Measurements from ENCODE around the gene PRPH2.
A peak's percentile ranks its signal among the peaks of the same experiment; 100 is the strongest.

The PRPH2 gene

DNA sequence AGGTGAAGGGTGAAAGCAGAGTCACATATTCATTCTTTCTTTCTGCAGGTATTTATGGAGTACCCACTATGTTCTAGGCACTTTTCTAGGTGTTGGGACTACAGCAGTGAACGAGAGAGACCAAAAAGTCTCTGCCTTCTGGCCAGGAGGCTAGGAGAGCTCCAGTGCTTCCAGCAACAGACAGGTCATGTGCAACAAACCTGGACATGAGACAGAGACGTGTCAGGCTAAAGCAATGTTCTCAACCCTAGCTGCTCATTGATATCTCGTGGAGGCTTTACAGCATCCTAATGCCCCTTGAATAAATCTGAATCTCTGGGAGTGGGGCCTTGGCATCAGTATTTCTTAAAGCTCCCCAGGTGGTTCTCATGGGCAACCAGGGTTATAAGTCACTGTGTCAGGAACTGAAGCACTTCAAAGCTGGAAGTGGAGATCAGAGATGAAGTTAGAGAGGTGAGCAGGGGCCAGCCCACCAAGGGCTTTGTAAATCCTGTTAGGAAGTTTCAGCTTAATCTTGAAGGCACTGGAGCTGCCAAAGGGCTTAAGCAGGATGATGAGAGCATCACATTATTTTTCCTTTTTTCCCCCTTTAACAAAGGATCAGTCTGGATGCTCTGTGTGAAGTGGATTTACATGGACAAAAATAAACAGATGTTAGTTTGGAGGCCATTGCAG, 36.5 kb upstream of the PRPH2 start:
- Histone ChIP-seq H3K4me3 (ENCODE audit: low read depth in 1 of 2, low read length in 2 of 2) (no peak overlapping the region), H3K4me1 (ENCODE audit: control insufficient read depth in 1 of 2, insufficient read depth in 2 of 2, low read length in 2 of 2) (peaks cover 0 to 11% of the 10 kb centered on the region in 2 donors), H3K36me3 (ENCODE audit: control insufficient read depth in 1 of 2, insufficient read depth in 2 of 2, low read length in 2 of 2) (peaks cover 0 to 4% of the 10 kb centered on the region in 2 donors), H3K27me3 (ENCODE audit: control insufficient read depth in 1 of 2, insufficient read depth in 2 of 2, low read length in 2 of 2) (no peaks in the 10 kb centered on the region), H3K9ac (ENCODE audit: low read depth in 1 of 2, low read length in 2 of 2) (no peak overlapping the region), H3K9me3 (ENCODE audit: control insufficient read depth in 1 of 2, low read length in 2 of 2) (no peaks in the 10 kb centered on the region), H3K27ac (ENCODE audit: low read depth, low read length) (no peak overlapping the region)

- Histone ChIP-seq H3K4me3 (ENCODE audit: low read depth in 1 of 2, low read length in 2 of 2) (no peak overlapping the region), H3K27ac (ENCODE audit: low read depth, low read length) (no peak overlapping the region), H3K9ac (ENCODE audit: low read depth in 1 of 2, low read length in 2 of 2) (no peak overlapping the region), H3K4me1 (ENCODE audit: control insufficient read depth in 1 of 2, insufficient read depth in 2 of 2, low read length in 2 of 2) (no peaks in the 10 kb centered on the region), H3K36me3 (ENCODE audit: control insufficient read depth in 1 of 2, insufficient read depth in 2 of 2, low read length in 2 of 2) (peaks cover 0 to 4% of the 10 kb centered on the region in 2 donors), H3K9me3 (ENCODE audit: control insufficient read depth in 1 of 2, low read length in 2 of 2) (no peaks in the 10 kb centered on the region), H3K27me3 (ENCODE audit: control insufficient read depth in 1 of 2, insufficient read depth in 2 of 2, low read length in 2 of 2) (no peaks in the 10 kb centered on the region)
Measured at GRCh38 chr6:42756722-42757121, 34.3 kb upstream of the PRPH2 start.

- Histone ChIP-seq H3K4me1 (ENCODE audit: control insufficient read depth in 1 of 2, insufficient read depth in 2 of 2, low read length in 2 of 2) (no peaks in the 10 kb centered on the region), H3K9ac (ENCODE audit: low read depth in 1 of 2, low read length in 2 of 2) (no peak overlapping the region), H3K36me3 (ENCODE audit: control insufficient read depth in 1 of 2, insufficient read depth in 2 of 2, low read length in 2 of 2) (peaks cover 0 to 4% of the 10 kb centered on the region in 2 donors), H3K4me3 (ENCODE audit: low read depth in 1 of 2, low read length in 2 of 2) (no peak overlapping the region), H3K27ac (ENCODE audit: low read depth, low read length) (no peak overlapping the region), H3K27me3 (ENCODE audit: control insufficient read depth in 1 of 2, insufficient read depth in 2 of 2, low read length in 2 of 2) (no peaks in the 10 kb centered on the region), H3K9me3 (ENCODE audit: control insufficient read depth in 1 of 2, low read length in 2 of 2) (no peaks in the 10 kb centered on the region)
Measured at GRCh38 chr6:42754759-42755158, 32.4 kb upstream of the PRPH2 start.

- H3K9me3 ChIP-seq (ENCODE audit: control insufficient read depth in 1 of 2, low read length in 2 of 2) = no peaks in the 10 kb centered on the region
- H3K4me3 ChIP-seq (ENCODE audit: low read depth in 1 of 2, low read length in 2 of 2) = no peak overlapping the region
- H3K9ac ChIP-seq (ENCODE audit: low read depth in 1 of 2, low read length in 2 of 2) = no peak overlapping the region
- H3K36me3 ChIP-seq (ENCODE audit: control insufficient read depth in 1 of 2, insufficient read depth in 2 of 2, low read length in 2 of 2) = no peaks in the 10 kb centered on the region
- H3K27ac ChIP-seq (ENCODE audit: low read depth, low read length) = no peak overlapping the region
- no peaks in the 10 kb centered on the region for H3K27me3 ChIP-seq (ENCODE audit: control insufficient read depth in 1 of 2, insufficient read depth in 2 of 2, low read length in 2 of 2)
- peaks cover 5 to 7% of the 10 kb centered on the region in 2 donors for H3K4me1 ChIP-seq (ENCODE audit: control insufficient read depth in 1 of 2, insufficient read depth in 2 of 2, low read length in 2 of 2)
Measured at GRCh38 chr6:42751055-42751454, 28.7 kb upstream of the PRPH2 start.

DNA sequence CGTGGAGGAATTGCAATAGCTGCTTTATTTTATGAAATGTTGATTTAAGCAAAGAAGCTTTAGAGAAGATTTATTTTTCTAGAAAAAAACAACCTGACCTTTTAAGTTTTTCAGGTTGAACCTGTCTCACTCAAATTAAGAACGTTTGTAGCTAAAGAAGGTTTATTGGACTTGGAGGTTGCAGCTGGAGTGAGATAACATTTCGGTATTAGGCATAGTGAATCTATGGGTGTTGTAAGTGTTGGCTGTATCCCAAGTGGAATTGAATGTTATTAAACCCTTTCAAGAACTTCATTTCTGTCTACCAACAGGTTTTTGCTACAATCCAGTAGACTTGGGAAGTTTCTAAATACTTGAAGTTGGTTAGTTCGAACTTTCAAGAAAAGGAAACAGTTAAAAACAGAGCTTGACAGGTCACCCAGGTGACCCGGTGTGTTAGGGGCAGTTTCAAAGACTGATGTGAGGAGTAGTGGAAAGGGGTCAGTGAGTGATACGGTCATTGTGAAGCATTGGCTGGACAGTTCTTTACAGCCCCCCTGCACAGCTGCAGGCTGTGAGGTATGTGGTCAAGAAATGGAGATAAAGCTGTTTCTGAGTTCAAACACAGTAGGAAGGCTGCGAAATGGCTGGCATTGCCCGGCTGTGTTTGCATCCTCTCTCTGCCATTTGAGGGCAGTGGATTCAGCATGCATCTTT, 26.0 kb upstream of the PRPH2 start:
- Histone ChIP-seq H3K9me3 (ENCODE audit: control insufficient read depth in 1 of 2, low read length in 2 of 2) (no peaks in the 10 kb centered on the region), H3K27ac (ENCODE audit: low read depth, low read length) (no peak overlapping the region), H3K9ac (ENCODE audit: low read depth in 1 of 2, low read length in 2 of 2) (no peak overlapping the region), H3K4me1 (ENCODE audit: control insufficient read depth in 1 of 2, insufficient read depth in 2 of 2, low read length in 2 of 2) (peaks cover 15 to 17% of the 10 kb centered on the region in 2 donors), H3K4me3 (ENCODE audit: low read depth in 1 of 2, low read length in 2 of 2) (peak overlapping the region in 1 of 2 donors; percentile 89), H3K27me3 (ENCODE audit: control insufficient read depth in 1 of 2, insufficient read depth in 2 of 2, low read length in 2 of 2) (no peaks in the 10 kb centered on the region), H3K36me3 (ENCODE audit: control insufficient read depth in 1 of 2, insufficient read depth in 2 of 2, low read length in 2 of 2) (no peaks in the 10 kb centered on the region)

- Histone ChIP-seq H3K4me3 (ENCODE audit: low read depth in 1 of 2, low read length in 2 of 2) (peak overlapping the region; percentile 81 to 89), H3K9me3 (ENCODE audit: control insufficient read depth in 1 of 2, low read length in 2 of 2) (no peaks in the 10 kb centered on the region), H3K4me1 (ENCODE audit: control insufficient read depth in 1 of 2, insufficient read depth in 2 of 2, low read length in 2 of 2) (peaks cover 15 to 17% of the 10 kb centered on the region in 2 donors), H3K9ac (ENCODE audit: low read depth in 1 of 2, low read length in 2 of 2) (peak overlapping the region; percentile 76 to 90), H3K27me3 (ENCODE audit: control insufficient read depth in 1 of 2, insufficient read depth in 2 of 2, low read length in 2 of 2) (no peaks in the 10 kb centered on the region), H3K36me3 (ENCODE audit: control insufficient read depth in 1 of 2, insufficient read depth in 2 of 2, low read length in 2 of 2) (no peaks in the 10 kb centered on the region), H3K27ac (ENCODE audit: low read depth, low read length) (peak overlapping the region; percentile 88)
Measured at GRCh38 chr6:42746463-42747391, 24.3 kb upstream of the PRPH2 start.

- Histone ChIP-seq H3K36me3 (ENCODE audit: control insufficient read depth in 1 of 2, insufficient read depth in 2 of 2, low read length in 2 of 2) (no peaks in the 10 kb centered on the region), H3K9ac (ENCODE audit: low read depth in 1 of 2, low read length in 2 of 2) (peak within 1 kb of the TSS; percentile 86 to 90), H3K4me3 (ENCODE audit: low read depth in 1 of 2, low read length in 2 of 2) (peak within 1 kb of the TSS; percentile 85 to 95), H3K27me3 (ENCODE audit: control insufficient read depth in 1 of 2, insufficient read depth in 2 of 2, low read length in 2 of 2) (no peaks in the 10 kb centered on the region), H3K27ac (ENCODE audit: low read depth, low read length) (peak within 1 kb of the TSS; percentile 88), H3K9me3 (ENCODE audit: control insufficient read depth in 1 of 2, low read length in 2 of 2) (no peaks in the 10 kb centered on the region), H3K4me1 (ENCODE audit: control insufficient read depth in 1 of 2, insufficient read depth in 2 of 2, low read length in 2 of 2) (peaks cover 15 to 17% of the 10 kb centered on the region in 2 donors)
Measured at GRCh38 chr6:42745640-42746462, 23.5 kb upstream of the PRPH2 start, which contains the start of gene TBCC. TSS of gene TBCC (minus strand) at chr6:42746103. CDS start at chr6:42746073, 30 bp downstream.

DNA sequence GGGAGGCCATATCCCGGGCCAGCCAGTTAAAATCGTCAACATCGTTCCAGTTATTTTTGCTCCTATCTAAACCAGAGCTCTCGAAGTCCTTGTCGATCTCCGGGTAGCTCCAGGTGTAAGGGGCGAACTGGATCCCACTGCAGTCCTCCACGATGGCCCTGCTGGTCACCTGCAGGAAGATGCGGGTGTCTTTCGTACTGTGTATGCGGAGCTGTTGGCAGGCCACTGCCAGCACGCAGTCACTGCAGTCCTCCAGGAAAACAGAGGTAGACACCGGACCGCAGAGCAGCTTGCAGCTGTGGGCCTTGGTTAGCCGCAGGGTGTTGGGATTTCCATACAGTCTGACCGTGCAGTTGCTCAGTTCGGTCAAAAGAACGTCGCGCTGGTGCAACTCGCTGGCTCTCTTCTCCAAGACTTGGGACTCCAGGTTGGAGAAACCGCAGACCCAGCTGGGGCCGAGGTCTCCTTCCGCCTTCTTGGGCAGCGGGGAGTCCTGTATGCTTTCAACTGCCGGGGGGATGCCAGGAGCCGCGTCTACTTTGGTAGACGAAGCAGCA, 22.8 kb upstream of the PRPH2 start:
- no peaks in the 10 kb centered on the region for H3K9me3 ChIP-seq (ENCODE audit: control insufficient read depth in 1 of 2, low read length in 2 of 2)
- peaks cover 15 to 17% of the 10 kb centered on the region in 2 donors for H3K4me1 ChIP-seq (ENCODE audit: control insufficient read depth in 1 of 2, insufficient read depth in 2 of 2, low read length in 2 of 2)
- H3K9ac ChIP-seq (ENCODE audit: low read depth in 1 of 2, low read length in 2 of 2) = peak overlapping the region; percentile 86 to 87
- peak overlapping the region; percentile 85 to 95 for H3K4me3 ChIP-seq (ENCODE audit: low read depth in 1 of 2, low read length in 2 of 2)
- no peaks in the 10 kb centered on the region for H3K36me3 ChIP-seq (ENCODE audit: control insufficient read depth in 1 of 2, insufficient read depth in 2 of 2, low read length in 2 of 2)
- H3K27me3 ChIP-seq (ENCODE audit: control insufficient read depth in 1 of 2, insufficient read depth in 2 of 2, low read length in 2 of 2) = no peaks in the 10 kb centered on the region
- H3K27ac ChIP-seq (ENCODE audit: low read depth, low read length) = peak overlapping the region; percentile 86

DNA sequence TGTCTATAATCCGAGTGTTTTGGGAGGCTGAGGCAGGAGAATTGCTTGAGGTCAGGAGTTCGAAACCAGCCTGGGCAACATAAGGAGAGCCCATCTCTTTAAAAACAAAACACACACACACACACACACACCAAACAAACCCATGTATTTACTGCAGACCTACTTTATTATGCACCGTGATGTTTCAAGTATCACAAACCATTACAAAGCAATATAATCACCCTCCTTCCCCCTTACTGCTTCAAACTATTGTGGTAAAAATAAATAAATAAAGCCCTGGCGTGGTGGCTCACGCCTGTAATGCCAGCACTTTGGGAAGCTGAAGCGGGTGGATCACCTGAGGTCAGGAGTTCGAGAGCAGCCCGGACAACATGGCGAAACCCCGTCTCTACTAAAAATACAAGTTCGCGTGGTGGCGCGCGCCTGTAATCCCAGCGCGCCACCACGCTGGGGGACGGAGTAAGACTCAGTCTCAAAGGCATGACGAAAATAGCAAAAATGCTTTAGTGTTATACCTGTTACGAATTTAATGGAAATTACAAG, 22.0 kb upstream of the PRPH2 start:
- H3K36me3 ChIP-seq (ENCODE audit: control insufficient read depth in 1 of 2, insufficient read depth in 2 of 2, low read length in 2 of 2) = no peaks in the 10 kb centered on the region
- H3K4me1 ChIP-seq (ENCODE audit: control insufficient read depth in 1 of 2, insufficient read depth in 2 of 2, low read length in 2 of 2) = peaks cover 15 to 17% of the 10 kb centered on the region in 2 donors
- H3K9ac ChIP-seq (ENCODE audit: low read depth in 1 of 2, low read length in 2 of 2) = peak overlapping the region; percentile 86 to 87
- H3K9me3 ChIP-seq (ENCODE audit: control insufficient read depth in 1 of 2, low read length in 2 of 2) = no peaks in the 10 kb centered on the region
- H3K27ac ChIP-seq (ENCODE audit: low read depth, low read length) = no peak overlapping the region
- peak overlapping the region; percentile 85 to 95 for H3K4me3 ChIP-seq (ENCODE audit: low read depth in 1 of 2, low read length in 2 of 2)
- H3K27me3 ChIP-seq (ENCODE audit: control insufficient read depth in 1 of 2, insufficient read depth in 2 of 2, low read length in 2 of 2) = no peaks in the 10 kb centered on the region
